GM18861 (cell line): ENCODE measurements around the gene RBL2.
"Not testable (repeated sequence)": the region's sequence is repeated elsewhere in the genome, so short reads cannot be mapped to it uniquely, and the experiment has no call there.

Experiments used
- ATAC-seq: cut with Tn5 transposase; IDR thresholded peaks from one replicate; pipeline ENCODE4 v1.9.1; 2021; ENCODE audit not compliant: unreplicated experiment

RBL2 gene

GRCh38 chr16:53503270-53503923, 69.1 kb downstream of the RBL2 start:
- ATAC-seq, result peak; percentile 93

GRCh38 chr16:53503991-53504663, 69.9 kb downstream of the RBL2 start:
- ATAC-seq, result no peak

- no peak for ATAC-seq
Measured at GRCh38 chr16:53504665-53505064, 70.4 kb downstream of the RBL2 start.

- no peak for ATAC-seq
Measured at GRCh38 chr16:53506254-53506653, 72.0 kb downstream of the RBL2 start.

GRCh38 chr16:53507464-53508179, 73.4 kb downstream of the RBL2 start:
- no peak for ATAC-seq

GRCh38 chr16:53509906-53510703, 75.8 kb downstream of the RBL2 start:
- ATAC-seq, result peak; percentile 53

GRCh38 chr16:53510704-53511070, 76.4 kb downstream of the RBL2 start:
- peak; percentile 16 for ATAC-seq

- ATAC-seq, result no peak
Measured at GRCh38 chr16:53511084-53511402, 76.8 kb downstream of the RBL2 start.

- ATAC-seq, result no peak
Measured at GRCh38 chr16:53511403-53512280, 77.4 kb downstream of the RBL2 start.

GRCh38 chr16:53512795-53513194, 78.5 kb downstream of the RBL2 start:
- not testable (repeated sequence) for ATAC-seq

GRCh38 chr16:53515259-53515658, 81.0 kb downstream of the RBL2 start:
- ATAC-seq, result no peak

GRCh38 chr16:53515811-53516210, 81.5 kb downstream of the RBL2 start:
- ATAC-seq, result no peak

GRCh38 chr16:53517851-53518250, 83.6 kb downstream of the RBL2 start:
- ATAC-seq, result no peak

GRCh38 chr16:53518550-53519416, 84.5 kb downstream of the RBL2 start:
- ATAC-seq, result peak; percentile 96

- no peak for ATAC-seq
Measured at GRCh38 chr16:53519417-53520091, 85.3 kb downstream of the RBL2 start.

- ATAC-seq, result no peak
Measured at GRCh38 chr16:53523126-53523804, 89.0 kb downstream of the RBL2 start.

- ATAC-seq, result no peak
Measured at GRCh38 chr16:53523971-53524548, 89.8 kb downstream of the RBL2 start.

- no peak for ATAC-seq
Measured at GRCh38 chr16:53528797-53529196, 94.5 kb downstream of the RBL2 start.
